DMS79 (cell line): ENCODE data around the gene MTIF2.
"Not testable (repeated sequence)": the region's sequence is repeated elsewhere in the genome, so short reads cannot be mapped to it uniquely, and the experiment has no call there.

Experiments used
- DNase-seq: peaks from one replicate; lab custom pipeline; 2025; lab: John Stamatoyannopoulos, UW

MTIF2 gene

DNA sequence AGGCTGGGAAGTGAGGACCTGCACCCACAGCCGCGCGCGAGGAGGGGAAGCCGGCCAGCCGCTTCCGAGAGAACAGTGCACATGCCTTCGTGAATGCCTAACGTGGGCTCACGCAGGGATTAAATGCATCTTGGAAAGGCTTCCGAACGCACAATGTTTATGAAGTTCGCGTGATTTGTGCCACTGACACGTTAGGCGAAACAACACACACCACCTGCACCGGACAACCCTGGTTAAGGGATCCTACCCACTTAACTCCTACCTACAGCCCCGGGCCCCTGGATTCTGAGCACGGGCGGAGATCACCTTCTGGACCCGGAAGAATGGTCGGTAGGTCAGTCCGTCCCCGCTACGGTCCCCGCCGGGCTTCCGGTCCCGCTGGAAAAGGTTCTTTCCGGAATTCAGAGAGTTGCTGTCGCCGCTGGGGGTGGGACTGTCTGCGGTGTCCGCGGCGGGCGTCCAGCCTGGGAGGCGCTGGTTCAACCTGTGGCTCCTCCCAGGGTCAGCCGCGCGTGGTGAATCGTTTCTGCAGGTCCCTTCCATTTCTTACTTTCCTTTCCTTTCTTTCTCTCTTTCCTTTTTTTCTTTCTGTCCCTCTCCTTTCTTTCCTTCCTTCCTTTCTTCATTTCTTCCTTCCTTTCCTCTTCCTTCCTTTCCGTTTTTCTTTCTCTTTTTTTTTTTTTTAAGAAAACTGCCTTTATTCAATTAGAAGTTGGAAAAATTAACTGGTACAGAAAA is at the start of gene MTIF2:
TSS of gene MTIF2 (minus strand) at position 325 of the 738 bp plus-strand sequence. CDS start 5,373 bp downstream, outside the sequence.
- peak; percentile 90 for DNase-seq

- no peak for DNase-seq
Measured at GRCh38 chr2:55314985-55315384, 46.0 kb upstream of the MTIF2 start.

GRCh38 chr2:55311444-55311870 is 42.4 kb upstream of the MTIF2 start:
- DNase-seq, result no peak

- no peak for DNase-seq
Measured at GRCh38 chr2:55309446-55309845, 40.4 kb upstream of the MTIF2 start.

- no peak for DNase-seq
Measured at GRCh38 chr2:55302241-55302640, 33.2 kb upstream of the MTIF2 start.

- DNase-seq, result no peak
Measured at GRCh38 chr2:55301277-55301676, 32.2 kb upstream of the MTIF2 start.

- DNase-seq, result no peak
Measured at GRCh38 chr2:55296393-55296792, 27.4 kb upstream of the MTIF2 start.

GRCh38 chr2:55283083-55283482 is 14.1 kb upstream of the MTIF2 start:
- DNase-seq, result no peak

DNA sequence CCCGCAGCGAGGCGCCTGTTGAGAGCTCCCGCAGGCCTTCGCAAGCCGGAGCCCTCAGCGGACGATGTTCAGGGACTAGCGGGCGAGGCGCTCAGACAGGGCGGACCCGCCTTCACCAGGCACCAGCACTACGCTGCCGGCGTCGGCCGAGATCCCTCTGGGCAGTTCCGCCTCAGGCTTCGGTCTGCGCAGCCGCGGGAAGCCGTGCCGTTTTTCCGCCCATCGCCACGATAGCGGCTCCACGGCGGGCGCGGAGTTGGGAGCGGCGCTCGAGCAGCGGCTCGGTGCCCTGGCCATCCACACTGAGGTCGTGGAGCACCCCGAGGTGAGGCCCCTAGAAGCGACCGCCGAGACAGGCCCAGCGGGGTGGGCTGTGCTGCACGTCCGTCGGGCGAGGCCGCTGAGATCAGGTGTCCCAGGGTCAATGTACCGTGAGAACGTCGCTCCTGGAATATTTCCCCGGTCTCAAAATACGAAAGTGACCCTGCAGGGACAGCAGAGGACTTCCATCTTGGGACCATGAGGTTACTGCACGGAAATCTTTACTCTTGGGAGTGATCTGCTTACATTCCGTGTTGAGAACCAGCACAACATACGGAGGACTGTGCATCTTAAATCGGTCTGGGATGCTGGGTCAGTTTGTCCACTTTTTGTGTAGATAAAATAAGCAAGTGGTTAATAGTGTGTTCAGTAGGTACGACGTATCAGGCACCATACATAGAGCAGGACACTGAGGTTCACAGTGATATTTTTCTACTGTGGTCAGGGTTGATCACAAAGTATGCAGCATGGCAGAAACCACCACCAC is 13.3 kb upstream of the MTIF2 start:
- peak; percentile 66 for DNase-seq

- not testable (repeated sequence) for DNase-seq
Measured at GRCh38 chr2:55280851-55281546, 12.0 kb upstream of the MTIF2 start.

DNA sequence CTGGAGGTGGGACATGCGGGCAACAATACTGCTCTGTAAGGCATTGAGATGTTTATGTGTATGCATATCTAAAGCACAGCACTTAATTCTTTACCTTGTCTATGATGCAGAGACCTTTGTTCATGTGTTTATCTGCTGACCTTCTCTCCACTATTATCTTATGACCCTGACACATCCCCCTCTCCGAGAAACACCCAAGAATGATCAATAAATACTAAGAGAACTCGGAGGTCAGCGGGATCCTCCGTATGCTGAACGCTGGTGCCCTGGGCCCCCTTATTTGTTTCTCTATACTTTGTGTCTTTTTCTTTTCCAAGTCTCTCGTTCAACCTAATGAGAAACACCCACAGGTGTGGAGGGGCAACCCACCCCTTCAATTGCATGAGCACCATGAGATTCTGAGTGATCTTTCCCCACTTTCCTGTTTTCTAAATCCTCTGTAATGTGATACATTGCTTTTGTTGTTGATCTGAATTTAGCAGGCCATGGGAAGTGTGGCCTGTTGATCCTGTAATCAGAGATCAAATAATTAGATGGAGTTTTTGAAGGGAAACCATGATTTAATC is 10.9 kb upstream of the MTIF2 start:
- DNase-seq, result not testable (repeated sequence)

- peak; percentile 47 for DNase-seq
Measured at GRCh38 chr2:55279214-55279835, 10.3 kb upstream of the MTIF2 start.

GRCh38 chr2:55277310-55277709 is 8.3 kb upstream of the MTIF2 start:
- no peak for DNase-seq

DNA sequence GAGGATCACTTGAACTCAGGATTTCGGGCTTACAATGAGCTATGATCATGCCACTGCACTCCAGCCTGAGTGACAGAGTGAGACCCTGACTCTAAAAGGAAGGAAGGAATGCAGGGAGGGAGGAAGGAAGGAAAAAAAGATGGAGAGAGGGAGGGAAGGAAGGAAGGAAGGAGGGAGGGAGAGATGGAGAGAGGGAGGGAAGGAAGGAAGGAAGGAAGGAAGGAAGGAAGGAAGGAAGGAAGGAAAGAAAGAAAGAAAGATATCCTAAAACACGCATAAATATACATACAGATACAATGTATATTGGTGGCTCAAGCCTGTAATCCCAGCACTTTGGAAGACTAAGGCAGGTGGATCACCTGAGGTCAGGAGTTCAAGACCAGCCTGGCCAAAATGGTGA is 5.3 kb upstream of the MTIF2 start:
- DNase-seq, result not testable (repeated sequence)

GRCh38 chr2:55269645-55269990 is 587 bp upstream of the MTIF2 start:
- no peak for DNase-seq

DNA sequence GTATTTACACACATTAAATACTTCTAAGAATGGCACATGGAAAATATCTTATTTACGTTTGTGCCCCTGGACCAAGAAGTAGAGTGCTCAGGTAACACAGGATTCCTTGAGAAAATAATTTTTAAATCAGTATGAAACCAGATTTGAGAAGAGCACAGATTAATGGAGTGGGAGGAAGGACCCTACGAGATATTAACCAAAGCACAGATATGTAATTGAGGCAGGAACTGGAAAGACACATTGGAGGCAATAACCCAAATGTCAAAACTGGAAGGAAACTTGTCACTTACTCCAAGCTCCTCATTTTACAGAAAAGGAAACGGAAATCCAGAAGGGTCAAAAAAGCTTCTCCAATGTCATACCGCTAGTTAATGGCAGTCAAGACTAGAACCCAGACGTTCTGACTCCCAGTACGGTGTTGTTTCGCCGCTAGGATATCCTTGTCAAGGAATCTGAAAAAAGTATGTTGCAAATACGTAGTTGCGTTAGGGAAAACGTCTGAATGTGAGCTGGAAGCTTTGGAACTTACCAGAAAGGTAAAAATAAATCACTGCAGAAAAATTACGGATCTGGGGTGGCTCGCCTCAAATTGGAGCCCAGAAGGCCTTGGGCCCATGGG is 634 bp downstream of the MTIF2 start:
- DNase-seq, result no peak

DNA sequence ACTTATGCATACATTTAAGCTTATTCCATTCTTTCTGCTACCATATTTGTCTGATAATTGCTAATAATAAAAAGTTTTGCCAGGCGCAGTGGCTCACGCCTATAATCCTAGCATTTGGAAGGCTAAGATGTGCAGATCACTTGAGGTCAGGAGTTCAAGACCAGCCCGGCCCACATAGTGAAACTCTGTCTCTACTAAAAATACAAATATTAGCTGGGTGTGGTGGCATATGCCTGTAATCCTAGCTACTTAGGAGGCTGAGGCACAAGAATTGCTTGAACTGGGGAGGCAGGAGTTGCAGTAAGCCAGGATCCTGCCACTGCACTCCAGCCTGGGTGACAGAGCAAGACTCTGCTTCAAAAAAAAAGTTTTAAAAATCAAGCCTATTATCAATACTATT is 9.4 kb downstream of the MTIF2 start:
- DNase-seq, result not testable (repeated sequence)

DNA sequence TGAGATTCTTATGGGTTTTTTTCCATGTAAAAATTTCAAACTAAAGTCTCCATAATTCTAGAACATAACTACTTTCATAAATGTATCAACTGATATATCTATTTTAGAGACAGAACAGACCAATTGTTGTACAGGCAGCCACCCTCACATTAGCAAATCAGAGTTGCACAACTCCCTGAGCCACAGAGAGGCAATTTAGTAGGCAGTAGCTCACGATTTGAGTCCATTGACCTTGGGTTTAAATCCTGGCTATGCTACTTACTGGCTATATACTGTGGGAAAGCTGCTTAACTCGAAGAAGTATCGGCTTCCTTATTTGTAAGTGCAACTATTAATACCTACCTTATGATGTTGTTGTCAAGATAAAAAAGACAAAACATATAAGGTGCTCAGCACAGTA is 16.2 kb downstream of the MTIF2 start:
- no peak for DNase-seq

GRCh38 chr2:55247025-55247424 is 22.0 kb downstream of the MTIF2 start:
- peak; percentile 83 for DNase-seq

GRCh38 chr2:55245411-55245810 is 23.6 kb downstream of the MTIF2 start:
- no peak for DNase-seq

DNA sequence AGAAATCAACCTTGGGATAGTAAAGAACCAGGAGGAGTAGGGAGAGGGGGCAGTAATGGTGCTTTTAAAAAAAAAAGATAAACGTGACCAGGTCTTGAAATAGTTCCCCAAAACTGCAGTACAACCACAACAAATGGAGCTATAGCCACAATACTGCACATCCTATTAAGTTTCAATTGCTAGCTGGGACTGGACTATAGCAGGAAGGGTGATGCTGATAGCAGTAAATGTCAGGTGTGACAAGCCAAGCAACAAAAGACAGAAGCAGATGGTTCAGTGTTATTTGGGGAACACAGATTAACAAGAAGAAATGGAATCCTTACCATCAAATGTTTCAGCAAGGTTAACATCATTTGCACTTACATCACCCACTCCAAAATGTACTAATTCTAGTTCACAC is 26.4 kb downstream of the MTIF2 start:
- no peak for DNase-seq
